COLO829 (cell line): Measurements from ENCODE around the gene DENND1A.

Source experiments
- DNase-seq: peaks from one replicate; pipeline ENCODE4 v3.0.0; 2012; ENCODE audit warnings: low spot score

DENND1A gene

GRCh38 chr9:123370526-123371227, 559.2 kb downstream of the DENND1A start:
- DNase-seq, result no peak

GRCh38 chr9:123370108-123370507, 559.8 kb downstream of the DENND1A start:
- no peak for DNase-seq

GRCh38 chr9:123369296-123369695, 560.6 kb downstream of the DENND1A start:
- no peak for DNase-seq

- no peak for DNase-seq
Measured at GRCh38 chr9:123368536-123369153, 561.3 kb downstream of the DENND1A start.

- no peak for DNase-seq
Measured at GRCh38 chr9:123368023-123368422, 561.9 kb downstream of the DENND1A start.

- no peak for DNase-seq
Measured at GRCh38 chr9:123365881-123366528, 563.9 kb downstream of the DENND1A start.

- no peak for DNase-seq
Measured at GRCh38 chr9:123365287-123365880, 564.5 kb downstream of the DENND1A start.

- DNase-seq, result no peak
Measured at GRCh38 chr9:123364241-123364824, 565.6 kb downstream of the DENND1A start.

GRCh38 chr9:123362856-123363255, 567.1 kb downstream of the DENND1A start:
- no peak for DNase-seq

- DNase-seq, result no peak
Measured at GRCh38 chr9:123361731-123362510, 568.0 kb downstream of the DENND1A start.

GRCh38 chr9:123361086-123361730, 568.7 kb downstream of the DENND1A start:
- DNase-seq, result no peak

GRCh38 chr9:123360161-123361085, 569.5 kb downstream of the DENND1A start:
- DNase-seq, result no peak

- DNase-seq, result no peak
Measured at GRCh38 chr9:123359546-123359945, 570.4 kb downstream of the DENND1A start.

- DNase-seq, result no peak
Measured at GRCh38 chr9:123359106-123359505, 570.8 kb downstream of the DENND1A start.

- no peak for DNase-seq
Measured at GRCh38 chr9:123358181-123358905, 571.6 kb downstream of the DENND1A start.

GRCh38 chr9:123357743-123358059, 572.2 kb downstream of the DENND1A start:
- no peak for DNase-seq

GRCh38 chr9:123356851-123357742, 572.8 kb downstream of the DENND1A start:
- DNase-seq, result no peak

- no peak for DNase-seq
Measured at GRCh38 chr9:123355761-123356431, 574.0 kb downstream of the DENND1A start, which contains the start of gene CRB2. CRB2 (plus strand) TSS chr9:123356197; CDS start chr9:123356261, 64 bp downstream.
